K562 (cell line): ENCODE results near the gene SCMH1. TPM values are rescaled to one million over a fixed set of nuclear protein-coding genes. Genes with fewer than 3 reads are reported as not detected.
A peak's percentile ranks its signal among the peaks of the same experiment; 100 is the strongest.

Experiments
- ATF7 ChIP-seq: fragments of 450-650 bp; IDR thresholded peaks from 2 replicates; pipeline ENCODE4 v1.7.1; 2014; ENCODE audit warnings: mild to moderate bottlenecking, moderate library complexity
- CBFA2T2 ChIP-seq: fragments of 450-650 bp; conservative IDR thresholded peaks from 2 replicates; pipeline ENCODE4 v1.6.1; 2017; ENCODE audit warnings: mild to moderate bottlenecking
- CBFA2T3 ChIP-seq: fragments of 450-650 bp; IDR thresholded peaks from 2 replicates; pipeline ENCODE4 v1.6.1; 2017
- CTBP1 ChIP-seq: fragments of 450-650 bp; IDR thresholded peaks from 2 replicates; pipeline ENCODE4 v1.6.1; 2016; ENCODE audit warnings: borderline replicate concordance
- GATAD2A ChIP-seq: fragments of 450-650 bp; IDR thresholded peaks from 2 replicates; pipeline ENCODE4 v1.6.1; 2017
- JUND ChIP-seq, 2 experiments: IDR thresholded peaks; 2 replicates in 1 of 2; 3 replicates in 1 of 2; pipeline ENCODE4 v1.6.1; 2011; ENCODE audit warnings: borderline replicate concordance in 2 of 2, low read depth in 2 of 2, low read length in 2 of 2, improper control_type of control experiment in 1 of 2, missing biosample characterization in 1 of 2, missing genetic modification characterization in 1 of 2, missing genetic modification reagents in 1 of 2
- KDM1A ChIP-seq, 2 experiments: fragments of 450-650 bp; IDR thresholded peaks; 2 replicates each; pipeline ENCODE4 v1.6.1; 2016; ENCODE audit warnings: mild to moderate bottlenecking in 2 of 2
- LARP7 ChIP-seq: fragments of 450-650 bp; IDR thresholded peaks from 2 replicates; pipeline ENCODE4 v1.6.1; 2016
- MTA1 ChIP-seq: fragments of 450-650 bp; IDR thresholded peaks from 2 replicates; pipeline ENCODE4 v1.6.1; 2017; ENCODE audit warnings: borderline replicate concordance
- NCOA1 ChIP-seq: fragments of 450-650 bp; IDR thresholded peaks from 2 replicates; pipeline ENCODE4 v1.6.1; 2016; ENCODE audit warnings: low read depth
- SETDB1 ChIP-seq: IDR thresholded peaks from one replicate; pipeline ENCODE4 v1.6.1; 2012; ENCODE audit warnings: low read length, control low read depth, inconsistent platforms
- SMARCA4 ChIP-seq: fragments of 450-650 bp; IDR thresholded peaks from 2 replicates; pipeline ENCODE4 v1.6.1; 2016
- SMARCE1 ChIP-seq: fragments of 450-650 bp; IDR thresholded peaks from 2 replicates; pipeline ENCODE4 v1.7.1; 2016; ENCODE audit warnings: mild to moderate bottlenecking
- TAL1 ChIP-seq: fragments of 450-650 bp; IDR thresholded peaks from 2 replicates; pipeline ENCODE4 v1.6.1; 2016; ENCODE audit warnings: mild to moderate bottlenecking
- TEAD4 ChIP-seq, 2 experiments: sonication (generic) in 1 of 2; formaldehyde crosslinking in 1 of 2; IDR thresholded peaks; 2 replicates each; pipeline versions ENCODE4 v1.6.1 to v1.8.0; 2012 to 2022; ENCODE audit warnings: borderline replicate concordance in 1 of 2, inconsistent platforms in 1 of 2, low read length in 1 of 2, mild to moderate bottlenecking in 1 of 2, missing genetic modification reagents in 1 of 2
- ZEB2 ChIP-seq: fragments of 450-650 bp; IDR thresholded peaks from 2 replicates; pipeline ENCODE4 v1.6.1; 2016
- ZNF212 ChIP-seq: fragments of 450-650 bp; formaldehyde crosslinking; IDR thresholded peaks from 2 replicates; pipeline ENCODE4 v1.4.0; 2020; ENCODE audit warnings: mild to moderate bottlenecking
- ZNF668 ChIP-seq: fragments of 250-450 bp; sonication (Bioruptor Pico); IDR thresholded peaks from 2 replicates; pipeline ENCODE4 v1.8.0; 2022; ENCODE audit warnings: mild to moderate bottlenecking, inconsistent platforms
- ZNF707 ChIP-seq: fragments of 250-450 bp; sonication (Bioruptor Pico); conservative IDR thresholded peaks from 2 replicates; pipeline ENCODE4 v1.8.0; 2022; ENCODE audit warnings: inconsistent platforms, mild to moderate bottlenecking, moderate library complexity
- polyA plus RNA-seq, 8 experiments: library from polyadenylated mRNA; depleted of rRNA in 4 of 8; stranded (reverse) in 5 of 8; unstranded in 3 of 8; fragments of >200 nt; fragmentation: Nextera tagmentation in 2 of 8; fragmentation: Illumina TruSeq in 1 of 8; extraction: Ambion mirVana in 2 of 8; extraction: Trizol in 1 of 8; gene quantifications; 2 replicates each; pipeline versions ENCODE4 v1.2.1 to v1.2.3, GENCODE V29; 2011 to 2014; ENCODE audit warnings: inconsistent platforms in 1 of 8, missing spikeins in 1 of 8
- total RNA-seq, 7 experiments: library from RNA; depleted of rRNA in 6 of 7; stranded (reverse); fragments of >200 nt in 6 of 7; fragmentation: Illumina TruSeq in 2 of 7; extraction: Trizol in 2 of 7; gene quantifications; 2 replicates each; pipeline versions ENCODE4 v1.2.1 to v1.2.3, GENCODE V29; 2011 to 2021; ENCODE audit warnings: low replicate concordance in 1 of 7
- TF ChIP-seq, protein P1 (sequence below): fragments of 450-650 bp; formaldehyde crosslinking; IDR thresholded peaks from 2 replicates; pipeline ENCODE4 v1.4.0; 2022; ENCODE audit warnings: missing genetic modification characterization
- TF ChIP-seq, protein P2 (sequence below): fragments of 250-450 bp; sonication (Bioruptor Pico); IDR thresholded peaks from 2 replicates; pipeline ENCODE4 v1.5.0; 2021; ENCODE audit warnings: mild to moderate bottlenecking, moderate library complexity
- TF ChIP-seq, protein P3 (sequence below): fragments of 250-450 bp; sonication (Bioruptor Pico); IDR thresholded peaks from 2 replicates; pipeline ENCODE4 v1.8.0; 2021; ENCODE audit warnings: mild to moderate bottlenecking, moderate library complexity
- TF ChIP-seq, protein P4 (sequence below), 2 experiments: fragments of 450-650 bp in 1 of 2; sonication (generic) in 1 of 2; formaldehyde crosslinking in 1 of 2; IDR thresholded peaks in 1 of 2; conservative IDR thresholded peaks in 1 of 2; 2 replicates each; pipeline versions ENCODE4 v1.6.1 to v1.8.1; 2016 to 2023; ENCODE audit warnings: mild to moderate bottlenecking in 2 of 2, moderate library complexity in 2 of 2, inconsistent platforms in 1 of 2, missing genetic modification reagents in 1 of 2

Gene SCMH1
- total and polyA plus RNA-seq, 9 of the 15 experiments (the other 6 are each of a cell fraction or from before 2014, with no cell fraction given): 8.5 to 37.0 (median 26.8) TPM

DNA sequence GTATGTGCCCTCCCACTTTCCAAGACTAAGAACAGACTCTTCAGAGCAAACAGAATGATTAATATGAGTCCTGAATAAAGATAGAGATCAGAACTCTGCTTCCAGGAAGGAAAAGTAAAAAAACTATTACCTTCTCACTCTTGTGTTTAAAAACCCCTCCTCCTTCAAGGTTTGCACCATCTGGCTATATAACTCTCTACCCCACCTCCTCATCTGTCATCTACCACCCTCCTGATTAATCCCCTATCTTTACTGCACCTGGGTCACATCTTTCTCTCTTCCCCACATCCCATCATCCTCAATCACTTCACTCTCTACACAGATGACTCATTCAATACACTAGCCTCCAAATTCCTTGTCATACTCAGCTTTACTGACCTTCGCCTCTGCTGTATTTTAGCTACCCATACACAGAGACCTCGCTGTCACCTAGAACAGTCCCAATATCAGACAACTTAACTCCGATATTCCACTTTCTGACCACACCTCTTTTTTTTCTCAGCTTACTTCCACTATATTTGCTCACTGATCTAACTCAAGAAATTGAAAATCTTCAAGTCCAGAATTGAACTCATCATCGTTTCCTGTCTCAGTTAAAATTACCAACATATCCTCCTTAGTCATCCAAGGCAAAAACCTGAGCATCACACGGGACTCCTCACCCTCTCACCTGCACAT is 3.7 kb downstream of the SCMH1 start (continued):
- TF ChIP-seq GATAD2A: peak; percentile 64; the same call in 1 of the 2 replicates
- peak; percentile 89 for TF ChIP-seq SMARCA4
- TF ChIP-seq, protein P1, sequence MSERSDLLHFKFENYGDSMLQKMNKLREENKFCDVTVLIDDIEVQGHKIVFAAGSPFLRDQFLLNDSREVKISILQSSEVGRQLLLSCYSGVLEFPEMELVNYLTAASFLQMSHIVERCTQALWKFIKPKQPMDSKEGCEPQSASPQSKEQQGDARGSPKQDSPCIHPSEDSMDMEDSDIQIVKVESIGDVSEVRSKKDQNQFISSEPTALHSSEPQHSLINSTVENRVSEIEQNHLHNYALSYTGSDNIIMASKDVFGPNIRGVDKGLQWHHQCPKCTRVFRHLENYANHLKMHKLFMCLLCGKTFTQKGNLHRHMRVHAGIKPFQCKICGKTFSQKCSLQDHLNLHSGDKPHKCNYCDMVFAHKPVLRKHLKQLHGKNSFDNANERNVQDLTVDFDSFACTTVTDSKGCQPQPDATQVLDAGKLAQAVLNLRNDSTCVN (CRISPR knock-in tag): 0 out of 2 replicates have a peak, but pooled peaks have one; percentile 20
- TF ChIP-seq, protein P2, sequence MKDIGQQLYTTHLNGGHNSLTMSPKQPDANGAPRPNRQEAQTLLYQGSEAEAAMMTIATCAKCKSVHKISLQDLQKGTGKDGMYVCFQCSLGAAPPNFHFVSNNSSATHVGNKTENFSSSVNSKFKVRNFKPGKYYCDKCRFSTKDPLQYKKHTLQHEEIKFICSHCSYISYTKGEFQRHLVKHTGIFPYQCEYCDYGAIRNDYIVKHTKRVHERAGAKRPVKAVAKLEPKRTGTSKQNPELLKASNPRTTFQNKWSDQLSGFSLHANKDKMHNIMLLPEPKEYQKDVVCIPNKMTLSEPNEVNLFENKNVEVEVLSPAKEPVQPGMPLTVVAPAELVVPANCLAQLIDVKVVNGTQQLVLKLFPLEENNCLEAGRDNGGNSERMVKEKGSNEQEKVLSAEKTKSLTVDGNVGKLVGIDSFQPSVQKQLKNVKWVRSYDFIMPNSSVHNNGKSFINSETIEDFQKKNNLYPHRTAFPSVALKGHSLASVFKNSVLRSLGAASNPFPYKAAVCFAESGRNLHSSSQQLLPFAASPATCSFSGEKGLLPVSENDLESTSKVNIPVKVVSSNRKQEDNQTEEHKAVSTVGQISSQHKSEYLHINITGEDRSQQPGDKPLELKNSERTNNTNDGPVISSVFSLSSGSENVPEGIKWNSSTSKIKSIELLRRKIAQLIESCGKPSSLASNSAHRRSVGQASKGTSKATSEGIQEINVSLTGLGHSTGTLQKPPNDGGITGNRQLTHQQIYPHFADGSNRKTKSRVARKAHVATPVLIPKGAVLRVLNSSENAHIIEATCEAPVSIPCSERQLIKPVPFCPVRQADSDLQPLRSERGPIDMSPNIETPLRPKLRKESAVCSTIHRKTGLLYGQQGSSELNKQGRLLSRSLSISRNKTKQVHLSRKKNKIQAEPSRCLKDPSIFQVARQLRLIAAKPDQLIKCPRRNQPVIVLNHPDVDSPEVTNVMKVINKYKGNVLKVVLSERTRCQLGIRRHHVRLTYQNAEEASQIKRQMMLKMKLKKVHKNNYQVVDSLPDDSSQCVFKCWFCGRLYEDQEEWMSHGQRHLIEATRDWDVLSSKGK (CRISPR knock-in tag): no peak
- TF ChIP-seq SETDB1: no peak
- TF ChIP-seq ZNF212 (CRISPR knock-in tag): no peak
- TF ChIP-seq TEAD4 (IDR thresholded peaks at IDR 0.05; ENCODE audit: low read length): peak; percentile 70
- no peak for TF ChIP-seq TEAD4 (CRISPR knock-in tag; IDR thresholded peaks at IDR 0.05; ENCODE audit: borderline replicate concordance)
- TF ChIP-seq TAL1: peak; percentile 59; the same call in 1 of the 2 replicates
- 0 out of 2 replicates have a peak, but pooled peaks have one; percentile 19 for TF ChIP-seq NCOA1
- TF ChIP-seq ZEB2: peak; percentile 95
- peak; percentile 85 for TF ChIP-seq CTBP1
- TF ChIP-seq ZNF707 (CRISPR knock-in tag): no peak
- peak; percentile 56; the same call in 1 of the 2 replicates for TF ChIP-seq LARP7
- TF ChIP-seq ATF7: peak; percentile 13; the same call in 1 of the 2 replicates
- peak; percentile 91 for TF ChIP-seq SMARCE1
- peak; percentile 85 for TF ChIP-seq MTA1
- TF ChIP-seq, protein P3, sequence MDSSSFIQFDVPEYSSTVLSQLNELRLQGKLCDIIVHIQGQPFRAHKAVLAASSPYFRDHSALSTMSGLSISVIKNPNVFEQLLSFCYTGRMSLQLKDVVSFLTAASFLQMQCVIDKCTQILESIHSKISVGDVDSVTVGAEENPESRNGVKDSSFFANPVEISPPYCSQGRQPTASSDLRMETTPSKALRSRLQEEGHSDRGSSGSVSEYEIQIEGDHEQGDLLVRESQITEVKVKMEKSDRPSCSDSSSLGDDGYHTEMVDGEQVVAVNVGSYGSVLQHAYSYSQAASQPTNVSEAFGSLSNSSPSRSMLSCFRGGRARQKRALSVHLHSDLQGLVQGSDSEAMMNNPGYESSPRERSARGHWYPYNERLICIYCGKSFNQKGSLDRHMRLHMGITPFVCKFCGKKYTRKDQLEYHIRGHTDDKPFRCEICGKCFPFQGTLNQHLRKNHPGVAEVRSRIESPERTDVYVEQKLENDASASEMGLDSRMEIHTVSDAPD (CRISPR knock-in tag): no peak
- TF ChIP-seq JUND (IDR thresholded peaks at IDR 0.05; ENCODE audit: borderline replicate concordance, low read depth, low read length): peak; percentile 90
- peak; percentile 90; the same call in 2 of the 3 replicates for TF ChIP-seq JUND (tag; IDR thresholded peaks at IDR 0.05; ENCODE audit: borderline replicate concordance, low read depth, low read length)
- TF ChIP-seq KDM1A (IDR thresholded peaks at IDR 0.05): peak; percentile 98
- TF ChIP-seq CBFA2T3: peak; percentile 95
- peak; percentile 90 for TF ChIP-seq CBFA2T2
- TF ChIP-seq, protein P4, sequence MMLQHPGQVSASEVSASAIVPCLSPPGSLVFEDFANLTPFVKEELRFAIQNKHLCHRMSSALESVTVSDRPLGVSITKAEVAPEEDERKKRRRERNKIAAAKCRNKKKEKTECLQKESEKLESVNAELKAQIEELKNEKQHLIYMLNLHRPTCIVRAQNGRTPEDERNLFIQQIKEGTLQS (IDR thresholded peaks at IDR 0.05): peak; percentile 95
- TF ChIP-seq, protein P4 (CRISPR knock-in tag; conservative IDR thresholded peaks at IDR 0.05): no peak
- TF ChIP-seq ZNF668: no peak
